GM21825 (cell line): Measurements from ENCODE around the gene SLC6A11.

Source experiments
- ATAC-seq: cut with Tn5 transposase; IDR thresholded peaks from one replicate; pipeline ENCODE4 v1.9.1; 2021; ENCODE audit warnings: mild to moderate bottlenecking, moderate library complexity; ENCODE audit not compliant: unreplicated experiment

Gene SLC6A11

DNA sequence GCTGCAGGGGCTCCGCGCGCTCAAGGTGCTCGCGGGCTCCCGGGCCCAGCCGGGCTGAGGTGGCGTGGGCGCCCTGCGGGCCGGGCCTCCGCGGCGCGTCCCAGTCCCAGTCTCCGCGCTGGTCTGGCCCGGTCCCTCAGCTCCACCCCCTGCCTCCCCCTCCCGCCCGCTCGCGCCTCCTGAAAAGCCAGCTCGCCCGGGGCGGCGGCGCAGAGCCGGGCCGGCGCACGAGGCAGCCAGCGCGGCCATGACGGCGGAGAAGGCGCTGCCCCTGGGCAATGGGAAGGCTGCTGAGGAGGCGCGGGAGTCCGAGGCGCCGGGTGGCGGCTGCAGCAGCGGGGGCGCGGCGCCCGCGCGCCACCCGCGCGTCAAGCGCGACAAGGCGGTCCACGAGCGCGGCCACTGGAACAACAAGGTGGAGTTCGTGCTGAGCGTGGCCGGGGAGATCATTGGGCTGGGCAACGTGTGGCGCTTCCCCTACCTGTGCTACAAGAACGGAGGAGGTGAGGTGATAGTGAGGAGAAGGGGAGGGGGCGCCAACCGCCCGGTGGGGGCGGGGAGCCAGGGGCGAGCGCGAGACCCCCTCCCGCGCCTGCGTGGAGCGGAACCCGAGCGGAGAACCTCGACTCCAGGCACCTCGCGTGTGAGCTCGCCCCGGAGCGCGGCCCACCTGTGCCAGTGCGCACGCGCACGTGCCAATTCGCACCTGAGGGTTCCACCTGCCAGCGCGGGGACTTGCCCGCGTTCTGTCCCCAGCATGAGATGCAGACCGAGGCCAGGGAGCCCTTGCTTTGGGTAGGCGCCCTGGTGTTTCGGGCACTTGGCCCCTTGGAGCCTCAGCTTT, at the start of gene SLC6A11:
SLC6A11 (plus strand) TSS at position 210 of the 844 bp plus-strand sequence; CDS start at position 248, 38 bp downstream.
- no peak for ATAC-seq

DNA sequence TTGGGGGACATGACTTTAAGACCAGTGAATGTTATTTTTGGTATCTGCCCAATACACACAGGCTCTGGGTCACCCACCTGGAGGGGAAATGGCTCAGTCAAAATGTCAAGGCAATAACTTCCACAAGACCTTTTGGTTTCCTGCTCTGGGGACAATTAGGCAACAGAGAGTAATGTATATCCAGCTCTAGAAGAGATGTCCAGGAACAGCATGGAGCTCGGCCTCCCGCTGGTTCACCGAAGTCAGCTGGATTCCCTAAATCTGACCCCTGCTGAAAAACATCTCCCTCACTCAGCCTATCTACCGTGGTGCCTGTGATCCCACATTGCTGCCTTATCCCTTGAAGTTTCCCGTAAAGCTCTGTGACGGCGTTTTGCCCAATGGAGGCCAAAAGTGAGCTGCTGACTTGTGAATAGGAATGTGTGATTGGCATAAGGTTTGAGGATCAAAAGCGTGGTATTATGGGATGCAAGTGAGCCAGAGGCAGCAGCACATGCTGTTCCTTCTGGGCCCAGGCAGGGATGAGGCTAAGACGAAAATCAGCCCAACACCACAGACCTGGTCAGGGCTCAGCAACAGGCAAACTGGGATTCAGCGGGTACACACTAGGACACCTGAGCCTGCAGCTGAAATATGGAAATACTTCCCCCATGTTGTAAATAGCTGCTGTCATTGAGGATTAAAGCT, 47.2 kb upstream of the SLC6A11 start:
- no peak for ATAC-seq

DNA sequence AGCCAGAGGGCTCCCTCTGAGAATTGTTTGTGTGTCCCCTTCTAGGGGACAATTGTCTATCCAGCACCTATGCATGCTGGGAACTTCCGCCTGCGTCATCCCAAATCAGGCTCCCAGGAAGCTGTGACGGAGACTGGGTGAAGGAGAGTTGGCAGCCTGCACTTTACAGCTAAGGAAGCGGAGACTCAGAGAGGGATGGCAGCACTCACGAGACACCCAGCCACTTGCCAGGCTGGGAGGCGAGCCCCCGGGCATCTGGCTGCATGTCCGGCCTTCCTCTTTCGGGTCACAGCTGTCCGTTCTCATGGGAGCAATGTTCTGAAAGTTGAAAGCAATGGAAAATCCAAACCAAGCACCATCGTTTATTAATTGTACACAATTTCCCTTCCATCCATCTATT, 45.5 kb upstream of the SLC6A11 start:
- no peak for ATAC-seq

DNA sequence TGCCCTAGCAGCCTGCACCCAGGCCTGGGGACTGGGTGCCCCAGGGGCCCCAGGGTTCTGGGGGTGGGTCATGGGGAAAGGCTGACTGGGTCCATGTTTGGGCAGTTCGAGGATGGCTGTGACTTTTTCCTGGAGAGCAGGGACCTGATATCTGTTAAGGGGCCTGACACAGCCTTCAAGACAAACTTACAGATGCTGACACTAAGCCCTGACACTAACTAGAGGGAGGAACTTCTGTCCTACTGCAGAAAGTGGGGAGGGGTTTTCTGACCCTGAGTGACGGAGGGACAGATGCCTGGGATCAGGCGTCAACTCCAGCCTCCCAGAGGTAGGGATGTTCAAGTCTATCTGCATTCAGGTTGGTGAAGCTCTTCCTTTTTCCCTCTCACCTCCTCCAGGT, 45.0 kb upstream of the SLC6A11 start:
- no peak for ATAC-seq

DNA sequence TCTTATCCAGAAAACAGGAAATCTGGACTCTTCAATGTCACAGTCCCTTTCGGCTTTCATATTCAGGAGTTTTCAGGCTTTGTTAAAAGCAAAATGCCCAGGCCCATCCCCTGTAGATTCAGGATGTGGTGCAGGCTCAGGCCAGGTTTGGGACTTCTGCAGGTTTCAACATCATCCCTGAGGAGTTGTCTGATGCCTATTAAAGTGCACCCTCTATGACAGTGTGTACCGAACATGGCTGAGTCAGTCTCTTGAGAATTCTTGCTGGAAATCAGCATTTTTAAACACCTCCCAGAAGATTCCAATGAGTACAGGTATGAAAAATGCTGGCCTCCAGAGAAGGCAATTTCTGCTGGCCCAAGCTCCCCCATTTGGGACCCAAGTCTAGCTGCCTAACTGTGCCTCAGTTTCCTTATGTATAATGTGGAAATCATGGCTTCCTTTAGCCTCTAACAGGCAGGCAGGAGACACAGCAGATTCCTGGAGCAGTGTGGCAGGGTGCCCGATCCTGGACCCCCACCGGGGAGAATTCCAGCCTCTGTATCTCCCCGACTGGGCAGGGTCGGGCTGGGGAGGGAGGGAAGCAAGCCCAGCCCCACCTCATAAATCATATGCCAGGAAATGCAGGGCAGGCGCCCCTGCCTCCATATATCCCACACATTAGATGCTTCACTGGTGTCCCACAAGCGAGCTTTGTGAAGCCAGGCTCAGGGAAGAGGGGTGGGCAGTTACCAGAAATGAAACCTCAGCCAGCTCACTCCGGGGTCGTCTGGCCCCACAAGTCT, 44.4 kb upstream of the SLC6A11 start:
- no peak for ATAC-seq

DNA sequence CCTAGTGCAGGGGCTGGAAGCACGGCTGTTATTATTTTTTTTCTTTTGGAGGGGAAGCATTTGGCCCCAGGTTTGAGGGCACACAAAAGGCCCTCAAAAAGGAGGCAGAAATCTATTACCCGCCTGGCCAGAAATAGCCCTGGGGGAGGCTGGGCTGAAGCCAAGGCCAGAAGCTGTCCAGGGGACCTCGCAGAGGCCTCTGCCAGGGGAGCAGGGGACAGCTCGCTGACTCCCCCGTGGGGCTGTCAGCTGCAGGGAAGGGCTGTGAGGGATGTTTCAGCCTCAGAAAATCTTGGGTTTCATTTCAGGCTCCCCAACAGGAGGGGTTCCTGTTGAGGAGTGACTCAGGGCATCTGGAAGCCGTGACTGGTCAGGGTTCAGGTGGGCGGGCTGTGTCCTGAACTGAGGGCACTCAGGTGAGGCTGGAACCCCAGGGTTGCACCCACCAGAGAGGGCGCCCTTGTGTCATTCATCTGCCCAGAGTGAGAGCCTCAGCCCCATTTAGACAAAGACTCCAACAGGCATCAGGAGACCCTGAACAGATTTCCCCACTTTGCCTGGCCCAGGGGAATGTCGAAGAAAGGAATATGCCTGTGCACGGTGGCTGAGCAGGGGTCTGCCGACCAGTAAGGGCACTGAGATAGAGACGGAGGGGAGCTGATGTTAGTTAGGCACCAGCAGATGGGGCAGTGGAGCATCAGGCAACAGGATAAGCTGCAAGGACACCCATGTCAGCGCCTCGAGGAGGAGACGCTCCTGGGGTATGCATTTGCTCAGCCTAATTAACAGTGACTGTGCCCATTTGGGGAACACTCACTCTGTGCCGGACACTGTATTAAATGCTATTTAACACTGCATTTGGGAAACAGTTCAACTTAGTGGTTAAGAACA, 43.5 kb upstream of the SLC6A11 start:
- no peak for ATAC-seq

DNA sequence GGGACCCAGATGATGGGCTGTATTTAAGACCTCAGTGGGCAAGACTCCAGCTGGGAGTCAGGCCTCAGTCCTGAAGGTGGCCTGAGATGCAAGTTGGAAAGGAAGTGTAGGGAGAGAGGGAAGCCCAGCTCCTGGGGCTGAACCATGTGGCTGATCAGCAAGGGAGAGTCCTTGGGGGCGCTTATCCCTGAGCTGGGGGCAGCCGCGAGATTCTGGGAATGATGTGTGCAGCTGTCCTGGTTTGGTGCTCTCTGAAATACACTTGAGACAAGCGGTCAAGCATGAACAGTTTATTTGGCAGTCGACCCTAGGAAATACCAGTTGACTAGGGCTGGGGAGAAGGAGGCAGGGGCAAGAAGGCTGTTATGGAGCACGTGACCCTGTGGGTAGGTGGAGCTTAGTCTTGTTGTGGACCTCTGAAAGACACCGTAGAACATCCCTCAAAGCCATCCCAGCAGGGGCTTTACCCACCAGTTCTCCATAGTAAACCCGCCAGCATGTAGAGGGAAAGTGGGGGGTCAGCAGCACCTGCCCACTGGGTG, 41.8 kb upstream of the SLC6A11 start:
- no peak for ATAC-seq

DNA sequence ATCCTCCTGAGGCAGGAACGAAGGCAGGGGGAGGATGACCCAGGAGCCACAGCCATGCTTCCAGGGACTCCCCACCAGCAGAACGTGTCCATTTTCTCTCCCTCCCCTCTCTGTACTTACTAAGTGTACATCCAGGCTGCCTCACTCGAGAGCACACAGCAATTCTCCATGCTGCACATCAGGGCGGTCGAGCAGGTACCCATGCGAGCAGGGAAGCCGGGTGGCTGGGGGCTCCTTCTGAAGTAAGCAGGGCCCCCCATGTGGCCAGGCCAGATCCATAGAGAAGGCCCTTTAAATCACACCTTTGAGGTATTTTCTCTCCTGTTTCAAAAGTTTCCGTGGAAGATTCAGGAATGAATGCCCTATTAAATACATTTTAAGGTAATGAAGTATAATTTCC, 41.2 kb upstream of the SLC6A11 start:
- ATAC-seq: no peak

DNA sequence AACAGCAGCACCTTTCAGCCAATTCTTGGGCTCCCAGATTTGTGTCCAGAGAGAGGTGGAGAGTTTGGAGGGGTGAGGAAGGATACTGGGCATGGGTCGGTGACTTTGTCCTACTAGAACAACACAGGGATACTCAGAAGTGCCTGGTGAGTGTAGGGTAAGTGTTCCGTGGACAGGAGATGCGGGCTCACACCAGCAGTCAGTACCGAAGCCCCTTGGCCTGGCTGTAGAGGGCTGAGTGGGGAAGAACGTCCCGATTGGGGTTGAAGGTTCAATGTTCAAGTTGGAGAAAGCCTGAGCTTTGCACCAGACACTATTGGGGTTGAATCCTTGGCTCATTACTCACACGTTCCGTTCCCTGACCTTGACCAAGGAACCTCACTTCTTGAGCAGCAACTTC, 40.8 kb upstream of the SLC6A11 start:
- no peak for ATAC-seq

DNA sequence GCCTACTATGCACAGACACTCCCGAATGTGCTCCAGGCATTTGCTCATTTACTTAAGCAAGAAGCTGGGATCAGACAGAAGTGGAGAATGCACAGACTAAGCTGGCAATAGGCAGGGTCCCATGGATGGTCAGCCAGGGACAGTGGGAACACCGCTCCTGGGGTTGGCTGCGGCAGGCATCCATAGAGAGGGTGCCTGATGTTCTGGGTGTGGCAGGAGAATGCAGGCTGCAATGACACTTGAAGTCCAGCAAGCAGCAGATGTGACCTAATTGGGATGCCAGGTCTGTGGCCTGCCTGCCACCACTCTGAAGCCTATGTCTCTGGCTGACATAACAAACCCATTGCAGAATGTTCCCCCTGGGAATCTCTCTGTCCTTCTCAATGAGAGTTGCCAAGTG, 40.2 kb upstream of the SLC6A11 start:
- ATAC-seq: no peak

DNA sequence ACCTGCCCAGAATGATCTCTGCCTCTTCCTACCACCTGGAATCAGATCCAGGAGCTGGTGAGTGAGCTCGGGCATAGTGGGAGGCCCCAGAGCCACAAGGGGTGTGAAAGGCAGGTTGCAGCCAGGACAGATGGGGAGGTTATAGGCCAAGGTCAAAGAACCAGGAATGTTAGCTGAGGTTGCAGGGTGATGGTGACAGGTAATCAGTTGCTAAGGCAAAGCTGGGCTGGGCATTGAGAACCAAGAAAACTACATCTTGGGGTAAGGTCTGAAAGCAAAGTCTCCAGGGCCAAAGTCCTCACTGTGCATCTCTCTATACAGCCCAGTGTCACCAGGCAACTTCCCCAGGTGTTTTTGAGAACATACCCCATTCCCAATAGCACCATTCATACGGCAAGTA, 38.4 kb upstream of the SLC6A11 start:
- ATAC-seq: no peak

DNA sequence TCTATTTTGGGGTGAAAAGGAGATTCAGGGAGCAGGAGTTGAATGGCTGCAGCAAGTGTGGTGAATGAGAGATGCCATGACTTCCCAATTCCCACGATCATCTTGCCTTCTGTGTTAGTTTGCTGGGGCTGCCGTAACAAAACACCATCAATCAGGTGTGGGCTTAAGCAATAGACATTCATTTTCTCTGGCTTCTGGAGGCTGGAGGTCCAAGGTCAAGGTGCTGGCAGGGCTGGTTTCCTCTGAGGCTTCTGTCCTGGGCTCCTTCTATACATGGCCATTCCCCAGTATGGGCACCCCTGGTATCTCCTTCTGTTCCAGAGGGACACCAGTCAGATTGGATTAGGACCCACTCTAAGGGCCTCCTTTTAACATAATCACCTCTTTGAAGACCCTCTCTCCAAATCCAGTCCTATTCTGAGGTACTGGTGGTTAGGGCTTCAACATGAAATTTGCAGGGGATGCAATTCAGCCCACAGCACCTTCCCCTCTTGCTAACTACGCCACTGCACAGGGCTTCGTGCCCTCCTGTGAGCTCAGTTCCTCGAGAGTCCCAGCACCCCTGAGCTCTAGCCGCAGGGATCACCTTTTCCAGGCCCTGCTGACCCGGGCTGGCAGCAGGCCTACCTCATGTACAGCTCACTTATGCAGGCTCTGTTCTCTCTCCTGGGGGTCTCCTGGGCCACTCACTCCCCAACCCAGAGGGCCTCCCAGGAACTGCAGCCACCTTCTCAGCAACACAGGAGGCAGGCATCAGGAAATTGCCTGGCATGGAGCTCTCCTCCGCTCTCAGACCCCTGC, 37.3 kb upstream of the SLC6A11 start:
- no peak for ATAC-seq

DNA sequence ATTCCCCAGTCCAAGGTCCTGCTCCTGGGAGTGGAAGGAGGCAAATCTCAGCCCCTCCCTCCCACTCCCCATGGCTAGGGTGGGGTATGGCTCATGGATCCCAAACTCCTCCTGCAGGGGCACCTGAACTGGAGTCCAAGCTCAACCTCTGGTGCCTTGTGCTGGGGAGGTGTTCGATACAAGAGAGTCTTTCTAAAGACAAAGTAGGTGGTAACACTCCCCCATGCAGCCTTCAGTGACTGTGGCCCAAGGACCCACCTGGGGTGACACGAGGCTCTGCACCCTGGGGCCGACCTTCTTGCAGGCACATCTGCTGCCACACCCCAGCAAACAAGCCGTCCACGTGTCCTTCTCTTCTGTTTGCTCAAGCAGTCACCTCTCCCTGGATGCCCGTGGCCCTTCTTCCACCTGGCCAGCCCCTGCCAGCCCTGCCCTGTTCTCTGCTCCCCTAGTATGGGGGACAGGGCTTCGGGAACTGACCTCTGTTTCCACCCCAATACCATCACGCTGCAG, 36.7 kb upstream of the SLC6A11 start:
- ATAC-seq: no peak

DNA sequence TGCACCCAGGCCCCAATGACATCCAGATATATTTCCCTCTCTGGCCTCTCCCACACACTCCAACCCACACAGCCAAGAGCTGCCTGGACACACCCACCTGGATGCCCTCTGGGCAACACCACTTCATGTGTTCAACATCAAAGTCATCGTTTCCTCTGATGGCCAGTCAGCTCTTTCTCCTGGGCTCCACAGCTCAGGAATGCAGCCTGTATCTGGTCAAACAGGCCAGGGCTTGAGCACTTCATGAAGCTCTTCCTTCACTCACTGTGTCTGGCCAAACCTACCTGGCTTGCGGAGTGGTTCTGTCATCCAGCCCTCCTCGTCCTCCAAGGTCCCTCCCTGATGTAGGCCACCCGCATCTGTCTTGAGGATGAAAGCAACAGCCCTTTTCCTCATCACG, 35.8 kb upstream of the SLC6A11 start:
- no peak for ATAC-seq

DNA sequence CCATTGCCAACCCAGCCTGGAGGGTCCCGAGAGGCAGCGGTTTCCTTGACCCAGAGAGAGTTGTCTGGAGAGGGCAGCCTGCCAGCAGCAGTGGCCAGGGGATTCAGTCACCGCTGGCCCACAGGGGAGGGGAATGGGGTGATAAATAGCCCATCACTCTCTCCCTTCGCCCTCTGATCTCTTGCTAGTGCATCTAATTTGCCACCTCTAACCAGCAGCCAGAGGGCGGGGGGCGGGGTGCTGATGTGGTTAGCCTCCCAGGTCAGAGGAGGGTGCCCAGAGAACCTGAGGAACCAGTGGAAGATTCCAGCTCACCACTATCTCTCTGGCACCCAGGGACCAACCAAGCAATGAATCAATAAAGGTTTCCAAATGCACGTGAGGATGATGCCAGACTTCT, 35.1 kb upstream of the SLC6A11 start:
- no peak for ATAC-seq

DNA sequence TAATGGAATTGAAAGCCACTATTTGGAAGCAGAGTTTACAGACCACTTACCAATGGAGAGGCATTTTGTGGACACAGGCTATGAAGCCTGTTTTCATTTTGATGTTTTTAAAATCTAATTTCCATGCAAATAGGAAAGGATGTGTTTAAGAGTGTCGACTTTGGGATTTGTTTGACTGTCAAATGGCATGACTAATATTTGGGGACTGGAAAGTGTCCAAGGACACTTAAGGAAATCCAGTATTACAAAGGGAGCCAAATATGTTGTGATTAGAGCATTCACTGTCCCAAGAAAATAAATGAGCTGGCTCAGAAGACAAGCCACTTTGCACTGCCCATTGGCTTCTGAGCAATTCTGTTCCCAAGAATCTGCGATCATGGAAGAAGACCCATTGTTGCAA, 34.0 kb upstream of the SLC6A11 start:
- no peak for ATAC-seq

DNA sequence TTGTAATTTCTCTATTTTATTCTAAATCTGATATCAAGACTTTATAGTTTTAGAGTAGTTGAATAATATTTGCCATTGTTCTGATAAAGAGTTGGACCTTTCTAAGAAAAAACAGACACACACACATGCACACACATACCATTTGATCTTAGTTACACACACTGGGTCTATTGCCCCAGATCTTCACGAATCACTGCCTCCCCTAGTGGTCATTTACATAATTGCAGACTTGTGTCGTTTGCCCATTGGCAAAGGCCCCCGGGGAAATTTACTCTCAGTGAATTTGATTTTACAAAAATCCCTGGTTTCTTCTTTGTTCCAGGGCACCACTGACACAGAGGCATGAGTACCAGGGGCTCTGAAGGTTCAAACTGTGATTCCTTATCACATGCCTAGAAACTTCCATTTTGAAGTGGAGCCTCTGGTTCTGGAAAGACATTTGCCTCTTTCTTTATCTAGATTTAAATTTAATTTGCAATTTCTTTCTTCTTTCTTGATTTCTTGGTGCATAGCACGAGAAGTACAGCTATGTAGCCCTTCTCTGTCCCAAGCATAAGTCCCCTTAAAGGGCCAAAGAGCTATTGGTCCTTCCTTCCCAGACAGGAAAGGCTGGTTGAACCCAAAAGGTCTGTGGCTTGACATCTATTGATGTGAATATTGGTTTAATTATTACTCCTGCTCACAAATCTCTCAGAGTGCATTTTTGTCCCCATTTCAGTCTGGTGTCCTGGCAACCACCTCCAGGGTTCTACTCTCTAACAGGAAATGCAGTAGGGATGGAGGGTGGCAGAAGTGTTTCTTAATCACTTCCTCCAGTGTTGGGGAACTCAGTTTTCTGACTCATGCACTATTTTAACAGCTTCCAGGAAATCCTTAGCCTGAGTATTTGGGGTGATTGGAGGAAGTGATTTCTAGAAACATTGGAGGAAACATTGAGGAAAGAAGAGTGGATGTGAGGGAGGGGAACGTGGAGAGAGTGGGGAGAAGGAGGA, 32.4 kb upstream of the SLC6A11 start:
- no peak for ATAC-seq

DNA sequence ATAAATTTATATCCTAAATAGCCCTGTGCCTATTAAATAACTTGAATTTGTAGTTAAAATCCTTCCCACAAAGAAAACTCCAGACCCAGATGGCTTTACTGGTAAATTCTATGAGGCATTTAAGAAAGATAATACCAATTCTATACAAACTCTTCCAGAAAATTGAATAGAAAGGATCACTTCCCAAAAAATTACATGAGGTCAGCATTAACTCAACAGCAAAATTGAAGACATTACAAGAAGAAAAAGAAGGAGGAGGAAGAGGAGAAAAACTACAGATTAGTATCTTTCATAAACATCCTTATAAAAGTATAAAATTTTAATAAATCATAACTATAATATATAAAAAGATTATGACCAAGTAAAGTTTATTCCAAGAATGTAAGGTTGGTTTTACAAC, 29.4 kb upstream of the SLC6A11 start:
- no peak for ATAC-seq
